ENCODE data around the gene ZBTB39.
"Not testable (repeated sequence)": the region's sequence is repeated elsewhere in the genome, so short reads cannot be mapped to it uniquely, and the experiment has no call there.

ZBTB39 gene

DNA sequence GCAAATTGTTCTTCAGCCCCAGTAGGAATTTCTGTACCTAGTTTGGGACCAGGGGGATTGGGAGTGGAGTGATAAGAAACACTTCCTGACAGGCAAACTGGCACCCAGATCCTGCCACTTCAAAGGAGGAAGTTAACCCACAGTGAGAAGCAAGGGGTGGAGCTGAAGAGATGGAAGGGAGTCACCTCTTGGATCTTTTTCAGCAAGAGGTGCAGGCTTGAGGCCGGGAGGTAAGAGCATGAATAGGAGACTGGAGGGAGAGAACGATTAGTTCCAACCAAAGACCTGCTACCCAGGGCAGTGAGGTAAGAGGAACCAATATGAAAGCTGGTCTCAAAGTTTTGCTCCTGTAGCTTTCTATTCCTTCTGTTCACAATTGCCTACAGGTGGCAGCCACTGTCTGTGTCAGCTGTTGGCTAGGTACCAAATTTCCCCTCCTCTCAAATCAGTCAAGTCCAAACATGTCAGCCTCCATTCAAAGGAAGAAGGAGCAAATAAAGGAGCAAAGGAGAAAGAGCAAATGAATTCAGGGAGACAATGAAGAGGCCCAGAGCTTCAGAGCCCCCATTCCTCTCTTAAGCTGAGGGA lies 24.9 kb upstream of the ZBTB39 start:
- peak; percentile 4 for DNase-seq

DNA sequence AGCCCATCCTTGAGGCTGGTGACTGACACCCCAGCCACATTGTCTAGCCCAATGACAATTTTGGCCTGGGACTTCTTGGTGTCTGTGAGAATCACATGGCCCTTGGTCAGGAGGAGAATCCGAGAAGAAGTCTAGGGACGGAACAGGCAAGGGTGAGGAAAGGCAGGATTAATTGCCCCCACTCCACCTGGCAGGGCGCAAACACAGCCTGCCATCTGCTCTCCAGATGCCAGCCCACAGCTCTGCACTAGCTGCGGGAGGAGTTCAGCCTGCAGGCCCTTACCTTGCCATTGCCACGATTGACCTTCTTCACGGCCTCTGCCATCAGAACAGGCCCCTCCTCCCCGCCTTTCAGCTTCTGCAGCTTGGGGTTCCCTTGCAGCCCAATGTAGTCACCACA lies 23.1 kb upstream of the ZBTB39 start:
- no peak for DNase-seq

DNA sequence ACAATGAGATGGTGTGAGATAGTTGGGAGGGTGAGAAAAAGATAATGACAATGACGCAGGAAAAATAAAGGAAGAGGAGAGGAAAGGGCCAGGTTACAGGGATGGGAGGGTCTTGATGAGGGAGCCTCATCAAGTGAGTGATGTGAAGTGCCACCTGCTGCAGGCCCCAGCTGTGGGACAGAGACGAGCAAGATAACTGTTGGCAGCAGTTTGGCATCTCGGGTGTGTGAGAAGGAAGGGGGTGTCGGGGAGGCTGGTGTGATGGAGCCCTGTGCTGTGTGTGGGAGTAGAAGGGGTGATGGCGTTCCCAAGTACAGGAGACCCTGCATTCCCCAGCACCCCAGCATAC lies 21.4 kb upstream of the ZBTB39 start:
- no peak for DNase-seq

- DNase-seq = no peak
Measured at GRCh38 chr12:57027011-57027804, 20.9 kb upstream of the ZBTB39 start.

GRCh38 chr12:57025196-57025595 lies 18.9 kb upstream of the ZBTB39 start:
- DNase-seq = no peak

- DNase-seq = not testable (repeated sequence)
Measured at GRCh38 chr12:57022324-57022723, 16.0 kb upstream of the ZBTB39 start.

GRCh38 chr12:57019983-57020719 lies 13.8 kb upstream of the ZBTB39 start:
- DNase-seq = no peak

DNA sequence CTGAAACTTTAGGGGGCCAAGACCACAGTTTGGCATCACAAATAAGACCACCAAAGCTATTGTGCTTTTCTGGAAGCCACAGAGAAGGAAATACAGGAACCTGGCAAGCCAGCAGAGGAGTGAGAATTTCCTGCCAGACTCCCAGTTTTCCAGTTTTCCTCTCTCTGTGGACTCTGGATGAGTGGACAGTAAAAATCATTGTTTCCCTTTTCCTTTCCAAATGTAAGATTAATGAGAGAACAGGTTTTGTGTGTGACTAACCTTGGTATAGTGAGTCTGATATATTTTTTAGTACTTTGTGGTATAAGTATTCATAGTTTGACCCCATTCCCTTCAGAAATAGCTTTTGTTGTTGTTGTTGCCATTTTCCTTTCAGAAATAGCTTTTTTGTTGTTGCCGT lies 12.6 kb upstream of the ZBTB39 start:
- DNase-seq = no peak

- DNase-seq = not testable (repeated sequence)
Measured at GRCh38 chr12:57018353-57018752, 12.0 kb upstream of the ZBTB39 start.

- no peak for DNase-seq
Measured at GRCh38 chr12:57016348-57016747, 10.0 kb upstream of the ZBTB39 start, which contains the start of gene TAC3. TAC3 (minus strand) TSS chr12:57016529; CDS start chr12:57015797, 732 bp downstream.

DNA sequence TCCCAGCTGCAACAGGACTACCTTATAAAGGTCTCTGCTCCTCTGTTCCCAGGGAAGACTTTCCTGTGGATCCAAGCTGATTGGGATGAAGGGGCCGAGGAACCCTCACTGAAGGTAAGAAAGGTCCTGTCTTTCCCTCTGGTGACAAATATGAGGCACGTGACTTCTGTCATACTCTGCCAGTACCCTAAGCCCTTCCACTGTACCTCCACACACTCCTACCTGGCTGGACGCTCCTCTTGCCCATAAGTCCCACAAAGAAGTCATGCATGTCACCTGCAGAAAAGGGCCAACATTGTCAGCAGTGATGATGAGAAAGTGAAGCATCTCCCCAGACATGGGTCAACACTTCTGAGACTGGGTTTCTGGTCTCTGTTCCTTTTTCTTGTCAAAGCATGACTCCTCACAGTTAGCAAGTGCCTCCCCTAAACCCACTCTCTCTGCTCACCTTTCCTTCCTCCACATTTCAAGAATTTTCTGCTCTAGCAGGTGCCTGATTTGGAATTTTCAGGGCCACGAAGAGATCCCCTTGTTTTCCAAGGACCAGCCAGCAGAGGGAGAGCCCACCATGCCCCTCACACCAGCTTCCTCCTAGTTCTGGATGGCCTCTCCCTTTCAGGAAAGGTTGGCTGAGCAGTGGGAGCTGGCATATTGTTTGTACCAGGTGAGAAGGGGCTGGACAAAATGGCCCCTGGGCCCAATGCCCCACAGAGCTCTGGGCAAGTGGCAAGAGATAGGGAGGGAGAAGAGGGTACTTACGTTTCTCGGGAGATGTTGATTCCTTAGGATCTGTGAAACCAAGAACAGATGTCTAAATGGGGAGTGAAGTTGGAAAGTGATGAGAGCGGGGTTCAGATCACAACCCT lies 6.5 kb upstream of the ZBTB39 start:
- DNase-seq = no peak

GRCh38 chr12:57011438-57012424 lies 5.4 kb upstream of the ZBTB39 start:
- DNase-seq = no peak

DNA sequence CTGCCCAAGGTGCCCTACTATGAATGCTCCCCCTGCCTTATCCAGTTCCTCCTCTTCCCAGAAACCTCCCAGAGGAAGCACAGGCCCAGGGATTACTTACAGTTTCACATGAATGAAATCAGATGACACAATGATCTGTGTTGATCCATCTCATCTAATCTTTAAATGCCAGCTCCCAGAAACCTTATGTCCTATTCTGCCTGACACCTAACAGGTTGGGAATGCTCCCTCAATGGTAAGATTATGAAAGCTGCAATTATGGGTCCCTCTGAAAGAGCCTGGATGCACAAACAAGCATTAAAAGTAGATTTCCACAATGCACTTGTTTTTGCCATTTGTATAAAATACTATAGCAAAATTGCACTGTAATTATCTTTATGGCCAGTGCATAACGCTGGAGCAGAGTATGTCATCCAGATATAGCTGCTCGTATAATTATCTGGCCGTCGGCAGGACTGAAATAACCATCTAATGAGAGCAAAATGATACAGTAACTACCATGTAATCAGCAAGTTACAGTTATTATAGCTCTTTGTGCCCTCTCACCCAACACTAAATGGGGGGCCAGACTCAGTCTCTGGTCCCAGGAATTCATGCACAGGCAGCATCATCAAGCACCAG lies 4.4 kb upstream of the ZBTB39 start:
- DNase-seq = no peak

- DNase-seq = no peak
Measured at GRCh38 chr12:57009949-57010626, 3.7 kb upstream of the ZBTB39 start.

DNA sequence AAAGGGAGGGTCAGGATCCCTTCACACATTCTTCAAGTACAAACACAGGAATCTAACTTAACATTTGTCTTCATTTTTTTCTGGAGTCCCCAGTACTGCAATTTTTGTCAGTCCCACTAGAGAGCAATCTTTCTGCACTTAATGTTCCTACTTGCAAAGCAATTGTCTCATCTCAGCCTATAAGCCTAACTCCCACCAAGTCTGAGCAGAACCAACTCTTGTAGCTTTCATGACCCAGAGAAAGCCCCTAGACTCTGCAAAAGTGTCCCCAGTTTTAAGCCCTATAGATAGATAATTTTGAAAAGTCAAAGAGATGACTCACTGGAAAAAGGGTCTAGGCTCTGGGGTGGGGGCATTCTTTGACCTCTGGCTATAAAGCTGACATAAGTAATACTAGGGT lies 1.8 kb upstream of the ZBTB39 start:
- DNase-seq = peak; percentile 51

GRCh38 chr12:57006809-57007475 lies 596 bp upstream of the ZBTB39 start:
- DNase-seq = no peak

- DNase-seq = no peak
Measured at GRCh38 chr12:57004651-57005050, 1.7 kb downstream of the ZBTB39 start.

DNA sequence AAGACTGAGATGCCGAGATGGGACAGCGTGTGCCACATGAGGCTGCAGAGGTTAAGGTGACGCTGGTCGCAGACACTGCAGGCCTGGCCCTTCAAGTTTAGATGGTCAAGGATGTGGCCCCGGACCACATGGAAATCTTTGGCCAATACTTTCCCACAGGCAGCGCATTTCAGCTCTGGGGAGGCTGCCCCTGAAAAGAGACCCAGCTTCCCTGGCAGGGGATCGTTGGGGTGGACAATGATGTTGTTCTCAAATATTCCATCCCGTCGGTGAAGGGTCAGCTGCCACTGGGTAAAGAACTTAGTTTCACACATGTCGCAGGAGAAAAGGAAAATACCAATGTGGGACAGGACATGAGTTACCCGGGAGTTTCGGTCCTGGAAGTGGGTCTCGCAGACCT lies 3.0 kb downstream of the ZBTB39 start:
- no peak for DNase-seq

- no peak for DNase-seq
Measured at GRCh38 chr12:57001448-57001906, 4.9 kb downstream of the ZBTB39 start.

DNA sequence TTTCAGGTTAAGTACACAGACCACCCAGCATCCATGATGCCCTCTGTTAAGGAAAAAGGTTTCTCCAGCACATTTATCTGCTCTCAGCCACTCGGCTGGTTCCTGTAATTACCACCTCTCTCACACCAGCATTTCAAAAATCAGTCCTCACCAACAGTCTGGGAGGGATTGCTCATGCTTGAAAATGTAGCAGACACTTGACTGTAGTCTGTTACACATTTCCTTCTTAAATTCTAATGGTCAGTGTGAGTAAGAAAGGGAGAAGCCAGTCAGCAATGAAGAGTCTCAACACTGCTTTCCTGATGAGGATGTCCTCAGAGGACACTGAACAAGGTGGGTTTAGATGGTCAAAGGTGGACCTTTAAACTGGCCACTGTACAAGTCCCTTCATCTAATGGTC lies 6.0 kb downstream of the ZBTB39 start:
- DNase-seq = no peak

Data from NCI-H446 treated with DMSO at 0.1 percent for 48 hours (cell line).